Measurements from ENCODE around the gene TMEM117. TPM values are rescaled to one million over a fixed set of nuclear protein-coding genes. Genes with fewer than 3 reads are reported as not detected.

The TMEM117 gene
- total and polyA plus RNA-seq, 2 donors from 2014 or later: 5.9 to 6.0 TPM

DNA sequence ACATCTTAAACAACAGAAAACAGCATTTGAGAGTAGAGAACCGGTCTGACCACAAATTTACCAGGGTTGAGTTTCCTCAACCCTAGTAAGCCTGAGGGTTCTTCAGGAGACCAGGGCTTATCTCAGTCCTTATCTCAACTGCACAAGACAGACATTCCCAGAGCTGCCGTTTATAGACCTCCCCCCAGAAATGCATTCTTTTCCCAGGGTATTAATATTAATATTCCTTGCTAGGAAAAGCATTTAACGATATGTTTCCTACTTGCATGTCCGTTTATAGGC is 12.3 kb downstream of the TMEM117 start:
- TF ChIP-seq, protein P1, sequence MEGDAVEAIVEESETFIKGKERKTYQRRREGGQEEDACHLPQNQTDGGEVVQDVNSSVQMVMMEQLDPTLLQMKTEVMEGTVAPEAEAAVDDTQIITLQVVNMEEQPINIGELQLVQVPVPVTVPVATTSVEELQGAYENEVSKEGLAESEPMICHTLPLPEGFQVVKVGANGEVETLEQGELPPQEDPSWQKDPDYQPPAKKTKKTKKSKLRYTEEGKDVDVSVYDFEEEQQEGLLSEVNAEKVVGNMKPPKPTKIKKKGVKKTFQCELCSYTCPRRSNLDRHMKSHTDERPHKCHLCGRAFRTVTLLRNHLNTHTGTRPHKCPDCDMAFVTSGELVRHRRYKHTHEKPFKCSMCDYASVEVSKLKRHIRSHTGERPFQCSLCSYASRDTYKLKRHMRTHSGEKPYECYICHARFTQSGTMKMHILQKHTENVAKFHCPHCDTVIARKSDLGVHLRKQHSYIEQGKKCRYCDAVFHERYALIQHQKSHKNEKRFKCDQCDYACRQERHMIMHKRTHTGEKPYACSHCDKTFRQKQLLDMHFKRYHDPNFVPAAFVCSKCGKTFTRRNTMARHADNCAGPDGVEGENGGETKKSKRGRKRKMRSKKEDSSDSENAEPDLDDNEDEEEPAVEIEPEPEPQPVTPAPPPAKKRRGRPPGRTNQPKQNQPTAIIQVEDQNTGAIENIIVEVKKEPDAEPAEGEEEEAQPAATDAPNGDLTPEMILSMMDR (IDR thresholded peaks at IDR 0.05; ENCODE audit: borderline replicate concordance, extremely low read depth, insufficient read depth): no peak
- DNase-seq (no peak), FAIRE-seq (no peak)
- intact Hi-C loops (cut with DNase I): no loop called here
- Histone ChIP-seq H3K4me1 (ENCODE audit: control insufficient read depth in 2 of 3, insufficient read depth in 2 of 3, low read depth in 1 of 3, low read length in 3 of 3) (no peaks in the 10 kb centered on the region), H3K36me3 (ENCODE audit: control insufficient read depth in 2 of 3, insufficient read depth in 3 of 3, low read length in 3 of 3) (no peaks in the 10 kb centered on the region), H3K27ac (ENCODE audit: low read depth in 2 of 2, low read length in 2 of 2) (no peak overlapping the region), H3K4me3 (ENCODE audit: low read length in 3 of 3) (no peak overlapping the region), H3K9me3 (ENCODE audit: control insufficient read depth in 2 of 3, insufficient read depth in 1 of 3, low read length in 3 of 3) (no peaks in the 10 kb centered on the region), H3K27me3 (ENCODE audit: control insufficient read depth, insufficient read depth, low read length) (no peaks in the 10 kb centered on the region), H3K9ac (ENCODE audit: low read length in 3 of 3) (no peak overlapping the region)

DNA sequence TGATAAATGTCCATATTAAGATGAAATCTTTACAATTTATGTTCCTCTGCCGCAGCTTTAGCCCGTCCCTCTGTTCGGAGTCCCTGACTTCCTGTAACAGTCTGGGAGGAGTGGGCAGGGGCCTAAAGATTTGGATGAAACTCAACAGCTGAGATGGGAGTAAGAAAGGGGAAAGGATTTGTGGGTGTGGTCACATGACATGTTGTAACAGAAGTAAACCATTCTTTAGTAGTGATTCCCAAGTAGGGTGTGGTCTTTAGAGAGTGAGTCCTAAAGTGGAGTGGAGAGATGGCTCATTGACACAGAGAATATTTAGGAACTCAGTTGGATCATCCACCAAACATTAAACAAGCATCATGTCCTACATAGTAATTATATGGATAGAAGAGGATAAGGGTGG is 12.9 kb downstream of the TMEM117 start:
- Histone ChIP-seq H3K9ac (ENCODE audit: low read length in 3 of 3) (no peak overlapping the region), H3K9me3 (ENCODE audit: control insufficient read depth in 2 of 3, insufficient read depth in 1 of 3, low read length in 3 of 3) (no peaks in the 10 kb centered on the region), H3K27ac (ENCODE audit: low read depth in 2 of 2, low read length in 2 of 2) (no peak overlapping the region), H3K36me3 (ENCODE audit: control insufficient read depth in 2 of 3, insufficient read depth in 3 of 3, low read length in 3 of 3) (no peaks in the 10 kb centered on the region), H3K4me1 (ENCODE audit: control insufficient read depth in 2 of 3, insufficient read depth in 2 of 3, low read depth in 1 of 3, low read length in 3 of 3) (no peaks in the 10 kb centered on the region), H3K27me3 (ENCODE audit: control insufficient read depth, insufficient read depth, low read length) (no peaks in the 10 kb centered on the region), H3K4me3 (ENCODE audit: low read length in 3 of 3) (no peak overlapping the region)
- TF ChIP-seq, protein P1 (IDR thresholded peaks at IDR 0.05; ENCODE audit: borderline replicate concordance, extremely low read depth, insufficient read depth): no peak
- DNase-seq (no peak), FAIRE-seq (no peak)
- intact Hi-C loops (cut with DNase I): no loop called here

DNA sequence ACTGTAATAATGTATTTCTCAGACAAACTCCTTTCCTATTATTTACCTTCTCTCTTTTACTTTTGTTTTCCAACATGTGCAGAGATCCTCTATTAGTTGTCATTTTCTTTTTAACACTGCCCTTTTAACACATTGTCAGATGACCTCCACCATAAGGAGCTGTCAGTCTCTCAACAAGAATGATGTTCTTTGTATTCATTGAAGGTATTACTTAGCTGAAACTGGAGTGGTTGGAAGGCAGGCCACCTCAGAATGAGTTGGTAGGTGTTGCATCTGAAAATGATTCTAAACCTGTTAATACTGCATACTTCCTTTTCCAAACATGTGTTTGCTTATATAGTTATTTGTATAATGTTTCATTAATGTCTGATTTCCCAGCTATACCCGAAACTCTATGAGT is 16.9 kb downstream of the TMEM117 start:
- no peak overlapping the region for H3K4me3 ChIP-seq (ENCODE audit: low read length in 3 of 3)
- no peaks in the 10 kb centered on the region for H3K36me3 ChIP-seq (ENCODE audit: control insufficient read depth in 2 of 3, insufficient read depth in 3 of 3, low read length in 3 of 3)
- H3K4me1 ChIP-seq (ENCODE audit: control insufficient read depth in 2 of 3, insufficient read depth in 2 of 3, low read depth in 1 of 3, low read length in 3 of 3): no peaks in the 10 kb centered on the region
- H3K27me3 ChIP-seq (ENCODE audit: control insufficient read depth, insufficient read depth, low read length): no peaks in the 10 kb centered on the region
- DNase-seq (no peak), FAIRE-seq (no peak)
- no peak overlapping the region for H3K9ac ChIP-seq (ENCODE audit: low read length in 3 of 3)
- no peaks in the 10 kb centered on the region for H3K9me3 ChIP-seq (ENCODE audit: control insufficient read depth in 2 of 3, insufficient read depth in 1 of 3, low read length in 3 of 3)
- TF ChIP-seq, protein P1 (IDR thresholded peaks at IDR 0.05; ENCODE audit: borderline replicate concordance, extremely low read depth, insufficient read depth): no peak
- intact Hi-C loops (cut with DNase I): no loop called here
- no peak overlapping the region for H3K27ac ChIP-seq (ENCODE audit: low read depth in 2 of 2, low read length in 2 of 2)

DNA sequence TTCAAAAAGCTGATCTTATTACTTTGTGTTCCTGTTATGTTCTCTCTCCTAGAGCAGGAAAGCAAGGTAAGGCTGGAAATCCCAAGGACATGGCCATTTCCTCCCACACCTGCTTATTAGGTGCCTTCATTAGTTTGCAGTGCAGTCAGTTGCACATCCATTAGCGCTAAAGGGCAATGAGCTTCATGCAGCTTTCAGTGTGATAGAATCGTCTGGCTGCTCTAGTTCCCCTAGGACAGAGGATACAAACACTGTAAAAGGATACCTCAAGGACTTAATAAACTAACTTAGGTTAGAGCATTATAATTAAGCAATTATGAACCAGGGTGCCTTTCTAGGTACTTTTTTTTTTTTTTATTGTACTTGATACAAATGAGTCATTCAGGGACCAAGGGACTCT is 21.1 kb downstream of the TMEM117 start:
- Histone ChIP-seq H3K9ac (ENCODE audit: low read length in 3 of 3) (no peak overlapping the region), H3K4me3 (ENCODE audit: low read length in 3 of 3) (no peak overlapping the region), H3K27me3 (ENCODE audit: control insufficient read depth, insufficient read depth, low read length) (no peaks in the 10 kb centered on the region), H3K9me3 (ENCODE audit: control insufficient read depth in 2 of 3, insufficient read depth in 1 of 3, low read length in 3 of 3) (no peaks in the 10 kb centered on the region), H3K36me3 (ENCODE audit: control insufficient read depth in 2 of 3, insufficient read depth in 3 of 3, low read length in 3 of 3) (no peaks in the 10 kb centered on the region), H3K27ac (ENCODE audit: low read depth in 2 of 2, low read length in 2 of 2) (no peak overlapping the region), H3K4me1 (ENCODE audit: control insufficient read depth in 2 of 3, insufficient read depth in 2 of 3, low read depth in 1 of 3, low read length in 3 of 3) (no peaks in the 10 kb centered on the region)
- TF ChIP-seq, protein P1 (IDR thresholded peaks at IDR 0.05; ENCODE audit: borderline replicate concordance, extremely low read depth, insufficient read depth): no peak
- intact Hi-C loops (cut with DNase I): no loop called here
- FAIRE-seq (no peak), DNase-seq (peak in 1 of 5 donors; percentile 12)

Measured in kidney (tissue), 14 donors.